Activated CD8-positive, alpha-beta T cell treated with anti-CD3 and anti-CD28 coated beads for 36 hours (primary cell): ENCODE data around the gene CETN1. TPM values are rescaled to one million over a fixed set of nuclear protein-coding genes. Genes with fewer than 3 reads are reported as not detected.

Experiments
- ATAC-seq: fragments of 200-7000 bp; cut with Tn5 transposase; one replicate; pipeline ENCODE4 v1.10.0; 2021; ENCODE audit warnings: mild to moderate bottlenecking, moderate library complexity
- CTCF ChIA-PET: fragments of 350-600 bp; sonication (Branson Sonifier 250); formaldehyde crosslinking; loops from one replicate; lab custom pipeline; 2021; ENCODE audit warnings: antibody characterized with exemption; lab: Charles Lee
- POLR2A ChIA-PET: fragments of 350-600 bp; sonication (Branson Sonifier 250); formaldehyde crosslinking; loops from one replicate; lab custom pipeline; 2021; ENCODE audit warnings: antibody characterized with exemption; lab: Charles Lee
- DNase-seq: peaks from one replicate; pipeline ENCODE4 v3.0.0-alpha.2; 2020
- H3K27ac Mint-ChIP-seq: one replicate; pipeline ENCODE4 v1.8.0; 2021; ENCODE audit warnings: mild to moderate bottlenecking, mixed read lengths
- H3K27me3 Mint-ChIP-seq: one replicate; pipeline ENCODE4 v1.8.0; 2021; ENCODE audit warnings: mixed read lengths
- H3K36me3 Mint-ChIP-seq: one replicate; pipeline ENCODE4 v1.8.0; 2021; ENCODE audit warnings: low read depth, mixed read lengths
- H3K4me1 Mint-ChIP-seq: one replicate; pipeline ENCODE4 v1.8.0; 2021; ENCODE audit warnings: low read depth, mixed read lengths
- H3K4me3 Mint-ChIP-seq: one replicate; pipeline ENCODE4 v1.8.0; 2021; ENCODE audit warnings: mild to moderate bottlenecking, moderate library complexity, mixed read lengths
- H3K9me3 Mint-ChIP-seq: one replicate; pipeline ENCODE4 v1.8.0; 2021; ENCODE audit warnings: mixed read lengths
- intact Hi-C: fragments of 100-400 bp; cut with micrococcal nuclease; formaldehyde crosslinking; loops from one replicate; pipeline ENCODE4 v1.10.0; 2022
- total RNA-seq, 2 experiments: library from RNA; stranded (reverse); gene quantifications; one replicate each; pipeline ENCODE4 v1.2.3, GENCODE V29; 2021
- TF ChIP-seq, protein P1 (sequence below): fragments of 200-600 bp; IDR thresholded peaks from one replicate; pipeline ENCODE4 v1.8.0; 2022; ENCODE audit warnings: antibody characterized with exemption, mild to moderate bottlenecking

CETN1 gene
- total RNA-seq, 2 experiments from 2014 or later = not detected

DNA sequence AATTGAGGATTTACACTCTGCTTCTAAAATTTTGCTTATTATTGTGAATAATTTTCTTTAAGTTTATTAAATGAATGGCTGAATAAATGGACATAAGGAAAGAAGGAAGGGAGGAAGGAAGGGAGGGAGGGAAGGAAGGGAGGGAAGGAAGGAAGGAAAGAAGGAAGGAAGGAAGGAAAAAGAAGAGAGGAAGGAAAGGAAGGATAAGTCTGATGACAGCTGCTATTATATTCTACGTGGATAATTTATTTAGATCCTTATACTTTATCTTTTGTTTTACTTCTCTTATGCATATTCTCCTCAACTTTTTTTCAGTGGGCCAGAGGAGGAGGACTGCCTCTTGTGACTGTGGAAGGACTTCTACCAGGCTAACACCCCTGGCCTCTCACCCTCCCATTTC, 34.0 kb downstream of the CETN1 start:
- H3K27me3 Mint-ChIP-seq = no peaks in the 10 kb centered on the region
- CTCF ChIA-PET = interaction anchor here (2.0 to 4.1 kb wide), 3 partner anchors 10 to 216 kb away, joined by 6 to 18 read pairs (median 17); partner anchors contain the start of gene CLUL1
- ATAC-seq (no peak), DNase-seq (no peak)
- H3K4me3 Mint-ChIP-seq = no peak overlapping the region
- H3K4me1 Mint-ChIP-seq = no peaks in the 10 kb centered on the region
- TF ChIP-seq, protein P1, sequence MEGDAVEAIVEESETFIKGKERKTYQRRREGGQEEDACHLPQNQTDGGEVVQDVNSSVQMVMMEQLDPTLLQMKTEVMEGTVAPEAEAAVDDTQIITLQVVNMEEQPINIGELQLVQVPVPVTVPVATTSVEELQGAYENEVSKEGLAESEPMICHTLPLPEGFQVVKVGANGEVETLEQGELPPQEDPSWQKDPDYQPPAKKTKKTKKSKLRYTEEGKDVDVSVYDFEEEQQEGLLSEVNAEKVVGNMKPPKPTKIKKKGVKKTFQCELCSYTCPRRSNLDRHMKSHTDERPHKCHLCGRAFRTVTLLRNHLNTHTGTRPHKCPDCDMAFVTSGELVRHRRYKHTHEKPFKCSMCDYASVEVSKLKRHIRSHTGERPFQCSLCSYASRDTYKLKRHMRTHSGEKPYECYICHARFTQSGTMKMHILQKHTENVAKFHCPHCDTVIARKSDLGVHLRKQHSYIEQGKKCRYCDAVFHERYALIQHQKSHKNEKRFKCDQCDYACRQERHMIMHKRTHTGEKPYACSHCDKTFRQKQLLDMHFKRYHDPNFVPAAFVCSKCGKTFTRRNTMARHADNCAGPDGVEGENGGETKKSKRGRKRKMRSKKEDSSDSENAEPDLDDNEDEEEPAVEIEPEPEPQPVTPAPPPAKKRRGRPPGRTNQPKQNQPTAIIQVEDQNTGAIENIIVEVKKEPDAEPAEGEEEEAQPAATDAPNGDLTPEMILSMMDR = no peak
- H3K9me3 Mint-ChIP-seq = no peaks in the 10 kb centered on the region
- H3K36me3 Mint-ChIP-seq = no peaks in the 10 kb centered on the region
- POLR2A ChIA-PET = no interaction called here
- H3K27ac Mint-ChIP-seq = no peak overlapping the region
- intact Hi-C loops = loop anchor here (10.0 kb wide), 1 partner anchor 349 kb away; the partner anchor contains the start of gene THOC1

DNA sequence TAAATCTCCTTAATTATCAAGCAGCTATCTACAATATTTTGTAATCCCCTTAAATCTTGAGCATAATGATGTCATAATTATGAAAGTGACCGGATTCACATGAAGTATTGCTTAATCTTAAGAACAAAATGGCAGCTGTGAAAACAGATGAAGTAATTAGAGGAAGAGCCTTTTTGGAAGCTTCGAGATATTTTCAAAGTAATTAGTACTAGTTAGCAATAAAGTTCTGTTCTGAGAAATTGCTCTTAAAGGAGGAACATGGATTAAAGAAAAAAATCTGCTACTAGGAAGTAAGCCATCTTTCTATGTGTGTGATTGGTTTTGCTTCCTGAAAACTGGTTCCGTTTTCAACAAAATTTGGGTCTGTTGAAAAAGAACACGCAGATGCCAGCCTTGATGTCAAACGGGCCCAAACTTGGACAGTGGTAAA, 34.9 kb downstream of the CETN1 start:
- no peak overlapping the region for H3K27ac Mint-ChIP-seq
- no peaks in the 10 kb centered on the region for H3K36me3 Mint-ChIP-seq
- H3K27me3 Mint-ChIP-seq = no peaks in the 10 kb centered on the region
- no peak for ATAC-seq
- no peaks in the 10 kb centered on the region for H3K4me1 Mint-ChIP-seq
- TF ChIP-seq, protein P1 = no peak
- H3K4me3 Mint-ChIP-seq = no peak overlapping the region
- CTCF ChIA-PET = interaction anchor here (1.0 to 4.1 kb wide), 9 partner anchors 8 to 346 kb away, joined by 3 to 18 read pairs (median 4); partner anchors contain the start of gene CLUL1
- no peak for DNase-seq
- POLR2A ChIA-PET = no interaction called here
- intact Hi-C loops = loop anchor here (10.0 kb wide), 1 partner anchor 350 kb away; the partner anchor contains the start of gene THOC1
- no peaks in the 10 kb centered on the region for H3K9me3 Mint-ChIP-seq

DNA sequence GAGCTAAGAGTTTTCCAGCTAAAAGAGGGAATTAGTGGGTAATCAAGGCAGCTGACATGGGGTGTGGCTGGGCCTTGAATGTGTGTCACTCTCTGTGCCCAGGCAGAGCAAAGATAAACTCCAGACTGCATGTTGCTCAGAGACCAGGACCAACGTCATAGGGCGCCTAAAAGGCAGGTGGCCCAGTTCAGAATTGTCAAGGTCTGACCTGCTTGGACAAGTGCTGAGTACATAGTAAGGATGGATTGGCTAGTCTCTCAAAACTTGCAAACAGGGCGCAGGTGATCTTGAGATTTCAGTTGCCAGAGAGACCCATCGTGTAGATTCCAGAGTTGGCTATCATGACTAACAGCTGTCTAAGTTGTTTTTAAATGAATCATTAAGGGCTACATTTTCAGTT, 35.6 kb downstream of the CETN1 start:
- ATAC-seq (no peak), DNase-seq (no peak)
- no peak overlapping the region for H3K27ac Mint-ChIP-seq
- H3K4me1 Mint-ChIP-seq = no peaks in the 10 kb centered on the region
- H3K9me3 Mint-ChIP-seq = no peaks in the 10 kb centered on the region
- ChIA-PET CTCF (interaction anchor here (1.0 to 4.1 kb wide), 11 partner anchors 9 to 346 kb away, joined by 3 to 18 read pairs (median 4); partner anchors contain the start of gene CLUL1), POLR2A (no interaction called here)
- TF ChIP-seq, protein P1 = no peak
- intact Hi-C loops = loop anchor here (10.0 kb wide), 1 partner anchor 351 kb away; the partner anchor contains the start of gene THOC1
- H3K27me3 Mint-ChIP-seq = no peaks in the 10 kb centered on the region
- H3K36me3 Mint-ChIP-seq = no peaks in the 10 kb centered on the region
- H3K4me3 Mint-ChIP-seq = no peak overlapping the region

DNA sequence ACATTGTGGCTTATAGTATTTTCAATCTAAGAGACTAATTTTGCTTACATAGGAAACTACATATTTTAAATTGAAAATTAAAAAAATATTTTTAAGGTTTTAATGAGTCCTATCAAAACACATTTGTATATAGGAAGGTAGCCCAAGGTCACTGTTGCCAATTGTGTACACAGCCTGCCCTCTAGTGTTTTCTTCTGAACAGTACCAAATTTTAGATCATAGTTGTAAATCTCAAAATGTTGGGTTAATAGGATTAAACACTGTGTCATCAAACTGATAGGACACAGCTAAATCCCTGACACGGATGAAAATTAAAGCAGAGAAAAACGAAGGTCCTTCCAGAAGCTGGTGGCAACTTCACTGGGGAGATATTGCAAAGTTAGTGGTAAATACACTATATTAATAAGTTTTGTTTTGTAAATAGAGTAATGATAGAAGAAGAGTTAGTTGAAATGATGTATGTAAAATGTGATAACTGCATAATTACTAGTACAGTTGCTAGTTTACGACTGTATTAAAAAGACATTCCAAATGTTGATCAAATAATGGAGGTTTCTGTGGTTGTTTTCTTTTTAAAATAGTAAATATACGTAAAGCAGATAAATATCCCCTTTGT, 36.3 kb downstream of the CETN1 start:
- no peak overlapping the region for H3K27ac Mint-ChIP-seq
- no peak overlapping the region for H3K4me3 Mint-ChIP-seq
- no peaks in the 10 kb centered on the region for H3K9me3 Mint-ChIP-seq
- TF ChIP-seq, protein P1 = peak; percentile 58
- intact Hi-C loops = loop anchor here (10.0 kb wide), 1 partner anchor 352 kb away; the partner anchor contains the start of gene THOC1
- no peaks in the 10 kb centered on the region for H3K4me1 Mint-ChIP-seq
- peak; percentile 55 for ATAC-seq
- H3K27me3 Mint-ChIP-seq = no peaks in the 10 kb centered on the region
- H3K36me3 Mint-ChIP-seq = no peaks in the 10 kb centered on the region
- ChIA-PET CTCF (interaction anchor here (0.9 to 4.1 kb wide), 5 partner anchors 8 to 215 kb away, joined by 3 to 18 read pairs (median 4); partner anchors contain the start of gene CLUL1), POLR2A (no interaction called here)
- DNase-seq = no peak

DNA sequence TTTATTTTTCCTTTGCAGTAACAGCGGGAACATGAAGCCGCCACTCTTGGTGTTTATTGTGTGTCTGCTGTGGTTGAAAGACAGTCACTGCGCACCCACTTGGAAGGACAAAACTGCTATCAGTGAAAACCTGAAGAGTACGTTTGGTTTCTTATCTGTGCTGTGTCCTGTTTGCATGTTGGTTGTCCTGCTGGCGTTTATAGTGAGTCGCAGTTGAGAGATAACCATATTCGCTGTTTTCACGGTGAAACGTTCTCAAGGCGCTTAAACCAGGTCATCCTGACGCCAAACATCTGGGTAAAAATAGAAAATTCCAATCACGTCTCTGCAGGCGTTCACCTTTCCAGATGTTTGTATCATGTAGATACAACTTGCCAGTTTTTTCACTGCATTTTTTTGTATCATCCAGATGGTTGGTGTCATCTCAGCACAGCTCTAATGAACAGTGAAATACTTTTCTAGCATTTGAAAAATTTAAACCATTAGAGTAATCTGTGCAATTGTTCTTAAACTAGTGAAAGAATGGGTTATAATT, 37.9 kb downstream of the CETN1 start:
- intact Hi-C loops = loop anchor here (10.0 kb wide), 1 partner anchor 353 kb away; the partner anchor contains the start of gene THOC1
- CTCF ChIA-PET = interaction anchor here (1.5 to 2.0 kb wide), 2 partner anchors 17 to 213 kb away, joined by 4 to 5 read pairs; no protein-coding TSS in a partner anchor
- Mint-ChIP-seq H3K9me3 (no peaks in the 10 kb centered on the region), H3K36me3 (no peaks in the 10 kb centered on the region), H3K4me1 (no peaks in the 10 kb centered on the region), H3K4me3 (no peak overlapping the region), H3K27me3 (peaks cover 2% of the 10 kb centered on the region), H3K27ac (no peak overlapping the region)
- ATAC-seq (no peak), DNase-seq (no peak)
- POLR2A ChIA-PET = no interaction called here
- TF ChIP-seq, protein P1 = no peak
